ENCODE measurements around the gene SERPINA1. TPM values are rescaled to one million over a fixed set of nuclear protein-coding genes. Genes with fewer than 3 reads are reported as not detected.
"Not testable (repeated sequence)": the region's sequence is repeated elsewhere in the genome, so short reads cannot be mapped to it uniquely, and the experiment has no call there.

SERPINA1 gene
- total RNA-seq, 2 donors from 2014 or later, result 185 to 197 TPM

DNA sequence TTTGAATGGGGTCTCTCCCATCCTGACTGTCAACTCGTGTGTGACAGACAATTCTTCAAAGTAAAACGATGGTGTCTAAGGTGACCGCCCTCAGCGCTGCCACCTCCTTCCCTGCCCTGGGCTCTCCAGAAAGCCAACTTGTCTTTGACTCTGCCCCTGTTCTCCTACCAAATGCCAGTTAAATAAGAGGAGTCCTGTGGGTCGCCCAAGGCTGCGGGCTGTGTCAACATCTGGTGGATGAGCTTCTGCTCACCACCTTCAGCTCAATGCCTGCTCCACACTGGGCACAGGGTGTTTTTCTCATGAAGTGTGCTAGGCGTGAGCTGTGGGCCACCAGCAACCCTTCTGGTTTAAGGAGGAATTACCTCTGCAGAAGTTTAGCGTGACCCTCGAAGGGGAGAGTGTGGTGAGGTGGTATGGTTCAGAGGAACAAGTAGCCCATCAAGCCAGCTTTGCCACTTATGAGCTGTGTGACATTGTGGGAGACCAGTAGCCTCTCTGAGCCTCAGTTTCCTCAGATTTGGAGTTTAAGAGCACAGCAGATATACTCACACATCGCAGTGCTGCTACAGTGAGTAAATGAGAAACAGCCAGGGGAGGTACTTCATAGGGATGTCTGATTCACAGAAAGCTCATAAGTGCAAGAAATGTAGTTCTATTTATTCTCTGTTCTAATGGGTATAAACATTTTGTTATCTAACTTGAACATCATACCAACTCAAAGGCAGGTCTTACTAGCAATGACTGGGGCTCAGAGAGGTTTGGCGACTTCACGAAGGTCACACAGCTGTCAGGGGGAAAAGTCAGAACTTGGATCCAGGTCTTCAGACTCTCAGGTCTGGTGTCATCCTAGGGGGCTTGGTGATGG, 12.1 kb downstream of the SERPINA1 start:
- intact Hi-C loops (cut with DNase I, micrococcal nuclease), result no loop called here
- DNase-seq (no peak), ATAC-seq (no peak)

- no peak for ATAC-seq
- intact Hi-C loops (cut with DNase I, micrococcal nuclease), result no loop called here
- DNase-seq, result no peak
Measured at GRCh38 chr14:94375552-94376107, 12.8 kb downstream of the SERPINA1 start.

GRCh38 chr14:94374749-94375260, 13.6 kb downstream of the SERPINA1 start:
- intact Hi-C loops (cut with DNase I, micrococcal nuclease), result no loop called here
- DNase-seq (no peak), ATAC-seq (no peak)

- intact Hi-C loops (cut with DNase I, micrococcal nuclease), result no loop called here
- DNase-seq, result no peak
- ATAC-seq, result no peak
Measured at GRCh38 chr14:94374116-94374515, 14.3 kb downstream of the SERPINA1 start.

- no peak for ATAC-seq
- no peak for DNase-seq
- intact Hi-C loops (cut with DNase I, micrococcal nuclease), result no loop called here
Measured at GRCh38 chr14:94373708-94374107, 14.7 kb downstream of the SERPINA1 start.

- intact Hi-C loops (cut with DNase I, micrococcal nuclease), result no loop called here
- DNase-seq, result no peak
- ATAC-seq, result no peak
Measured at GRCh38 chr14:94372021-94372605, 16.3 kb downstream of the SERPINA1 start.

GRCh38 chr14:94370524-94370910, 17.9 kb downstream of the SERPINA1 start:
- intact Hi-C loops (cut with DNase I, micrococcal nuclease), result no loop called here
- peak in 1 of 2 donors; percentile 12 for DNase-seq
- ATAC-seq, result no peak

- ATAC-seq; intact Hi-C loops (cut with DNase I, micrococcal nuclease): not testable (repeated sequence)
- DNase-seq, result peak in 1 of 2 donors; percentile 15
Measured at GRCh38 chr14:94369766-94370523, 18.5 kb downstream of the SERPINA1 start.

DNA sequence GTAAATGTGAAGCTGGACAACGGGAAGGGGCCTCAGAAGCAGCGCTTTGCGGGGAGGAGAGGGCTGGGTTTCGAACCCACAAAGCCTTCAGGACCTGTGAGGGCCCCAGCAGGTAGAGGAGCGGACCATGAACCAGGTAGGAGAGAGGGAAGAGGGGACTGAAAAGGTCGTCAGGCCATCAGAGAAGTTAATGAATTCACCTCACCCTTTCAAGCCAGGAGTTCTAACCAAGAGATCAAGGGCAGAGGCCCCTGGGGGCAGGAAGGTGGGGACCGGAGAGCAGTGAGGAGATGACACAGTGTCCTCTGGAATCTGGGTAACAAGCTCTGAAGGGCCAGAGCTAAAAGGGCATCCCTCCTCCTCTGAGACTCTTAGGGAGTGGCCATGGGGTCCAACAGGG, 19.4 kb downstream of the SERPINA1 start:
- no peak for DNase-seq
- no peak for ATAC-seq
- intact Hi-C loops (cut with DNase I, micrococcal nuclease), result no loop called here

GRCh38 chr14:94368243-94368590, 20.2 kb downstream of the SERPINA1 start:
- no peak for DNase-seq
- no peak for ATAC-seq
- intact Hi-C loops (cut with DNase I, micrococcal nuclease), result no loop called here

- DNase-seq (no peak), ATAC-seq (no peak)
Measured at GRCh38 chr14:94367347-94368242, 20.8 kb downstream of the SERPINA1 start.

GRCh38 chr14:94366146-94366915, 22.1 kb downstream of the SERPINA1 start, which contains the start of gene SERPINA2:
SERPINA2 (minus strand) TSS chr14:94366698.
- DNase-seq (no peak), ATAC-seq (no peak)
- intact Hi-C loops (cut with DNase I, micrococcal nuclease), result no loop called here

More at GRCh38 chr14:94367347-94368242, 20.8 kb downstream of the SERPINA1 start:
- intact Hi-C loops (cut with DNase I, micrococcal nuclease), result no loop called here

- intact Hi-C loops (cut with DNase I, micrococcal nuclease), result no loop called here
Measured at GRCh38 chr14:94365624-94366023, 22.8 kb downstream of the SERPINA1 start.

DNA sequence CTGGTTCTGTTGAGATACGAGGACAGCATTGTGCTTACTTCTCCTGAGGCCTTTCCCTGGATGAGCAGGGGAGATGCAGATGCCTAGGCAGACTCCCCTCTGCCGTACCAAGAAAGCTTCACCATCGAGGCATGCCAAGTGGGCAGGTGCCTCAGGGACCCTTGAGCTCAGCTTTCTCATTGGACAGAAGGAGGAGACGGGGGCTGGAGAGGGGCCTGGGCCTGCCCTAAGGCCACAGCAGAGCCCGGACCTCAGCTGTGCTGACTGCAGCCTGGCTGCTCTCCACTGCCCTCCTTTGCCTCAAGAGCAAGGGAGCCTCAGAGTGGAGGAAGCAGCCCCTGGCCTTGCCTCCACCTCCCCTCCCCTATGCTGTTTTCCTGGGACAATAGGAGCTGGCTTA, 23.4 kb downstream of the SERPINA1 start:
- ATAC-seq (no peak), DNase-seq (no peak)
- intact Hi-C loops (cut with DNase I, micrococcal nuclease), result no loop called here

More at GRCh38 chr14:94365624-94366023, 22.8 kb downstream of the SERPINA1 start:
- ATAC-seq, result no peak
- no peak for DNase-seq

DNA sequence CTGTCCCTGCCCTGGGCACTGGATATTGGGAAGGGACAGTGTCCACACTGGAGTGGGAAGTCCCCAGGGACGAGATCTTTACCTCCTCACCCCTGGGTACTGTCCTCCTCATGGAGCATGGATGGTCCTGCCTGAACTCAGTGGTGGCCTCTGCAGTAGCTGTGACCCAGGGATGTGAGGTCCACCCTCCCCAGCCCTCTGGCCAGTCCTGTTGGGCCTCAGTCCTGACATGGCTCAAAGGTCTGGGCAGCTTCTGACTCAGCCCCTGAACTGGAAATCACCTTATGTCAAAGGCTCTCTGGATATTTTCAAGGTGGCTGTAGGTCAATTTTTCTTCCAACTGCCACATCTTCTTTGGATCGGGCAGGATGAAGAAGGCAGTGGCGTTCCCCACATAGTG, 24.4 kb downstream of the SERPINA1 start:
- no peak for ATAC-seq
- intact Hi-C loops (cut with DNase I, micrococcal nuclease), result no loop called here
- DNase-seq, result no peak

- ATAC-seq, result peak; percentile 43
- DNase-seq, result no peak
- intact Hi-C loops (cut with DNase I, micrococcal nuclease), result no loop called here
Measured at GRCh38 chr14:94363151-94363624, 25.2 kb downstream of the SERPINA1 start.

DNA sequence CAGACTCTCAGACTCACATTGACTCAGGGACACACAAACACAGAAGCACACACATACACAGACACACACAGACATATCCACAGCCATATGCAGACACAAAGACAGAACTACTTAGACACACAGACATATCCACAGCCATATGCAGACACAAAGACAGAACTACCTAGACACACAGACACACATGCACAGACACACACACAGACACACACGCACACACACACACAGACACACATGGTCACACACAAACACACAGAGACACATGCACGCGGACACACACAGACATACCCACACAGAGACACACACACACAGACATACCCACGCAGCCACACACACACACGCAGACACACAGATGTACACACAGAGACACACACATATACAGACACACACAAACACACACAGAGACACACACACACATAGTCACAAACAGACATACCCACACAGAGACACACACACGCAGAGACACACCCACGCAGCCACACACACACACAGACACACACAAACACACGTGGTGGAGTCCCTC, 25.7 kb downstream of the SERPINA1 start:
- intact Hi-C loops (cut with DNase I, micrococcal nuclease), result no loop called here
- no peak for DNase-seq
- no peak for ATAC-seq
